Motor neuron (in vitro differentiated cells): ENCODE data around the gene SMAD3. TPM values are rescaled to one million over a fixed set of nuclear protein-coding genes. Genes with fewer than 3 reads are reported as not detected.
A peak's percentile ranks its signal among the peaks of the same experiment; 100 is the strongest.

Experiments
- ATAC-seq, 8 experiments: fragments of 200-7000 bp; cut with Tn5 transposase; replicated peaks in 6 of 8; 2 replicates each; pipeline ENCODE4 v1.8.0; 2021; ENCODE audit warnings: mild to moderate bottlenecking in 8 of 8, moderate library complexity in 8 of 8
- H3K27ac ChIP-seq, 2 donors: fragments of 250-450 bp; sonication (Bioruptor Pico); 2 replicates each; pipeline ENCODE4 v1.9.0; 2021; ENCODE audit warnings: antibody characterized with exemption in 2 of 2, mild to moderate bottlenecking in 2 of 2, moderate library complexity in 1 of 2
- H3K4me1 ChIP-seq, 2 donors: fragments of 250-450 bp; sonication (Bioruptor Pico); replicated peaks in 1 of 2; 2 replicates each; pipeline ENCODE4 v1.6.1; 2021; ENCODE audit warnings: antibody characterized with exemption in 2 of 2, mild to moderate bottlenecking in 2 of 2, moderate library complexity in 1 of 2
- H3K4me3 ChIP-seq, 5 donors: fragments of 250-450 bp; sonication (Bioruptor Pico); 2 replicates each; pipeline ENCODE4 v1.9.0; 2021; ENCODE audit warnings: antibody characterized with exemption in 5 of 5, mild to moderate bottlenecking in 5 of 5, moderate library complexity in 4 of 5
- WGBS, 10 experiments: fragments of 450-650 bp; shearing (Covaris generic); methylation state at CpG; one replicate each; pipeline ENCODE4 v1.0.0; 2022; 5-methylcytosine and 5-hydroxymethylcytosine counted together
- in situ Hi-C, 9 experiments: fragments of 400-800 bp; cut with MboI; loops; one replicate each; pipeline ENCODE4 v1.15.0; 2021; ENCODE audit warnings: low sequenced_read_pairs in 9 of 9, low pct_unique_long_range_greater_than_20kb in 2 of 9; ENCODE audit not compliant: unreplicated experiment in 9 of 9
- total RNA-seq, 8 experiments: library from RNA; unstranded; fragments of 300-600 nt; gene quantifications; 2 replicates each; pipeline versions ENCODE4 v1.2.3 to v1.2.4, GENCODE V29; 2022

SMAD3 gene
- total RNA-seq, 8 experiments from 2014 or later, result 4.4 to 57.9 (median 13.9) TPM

DNA sequence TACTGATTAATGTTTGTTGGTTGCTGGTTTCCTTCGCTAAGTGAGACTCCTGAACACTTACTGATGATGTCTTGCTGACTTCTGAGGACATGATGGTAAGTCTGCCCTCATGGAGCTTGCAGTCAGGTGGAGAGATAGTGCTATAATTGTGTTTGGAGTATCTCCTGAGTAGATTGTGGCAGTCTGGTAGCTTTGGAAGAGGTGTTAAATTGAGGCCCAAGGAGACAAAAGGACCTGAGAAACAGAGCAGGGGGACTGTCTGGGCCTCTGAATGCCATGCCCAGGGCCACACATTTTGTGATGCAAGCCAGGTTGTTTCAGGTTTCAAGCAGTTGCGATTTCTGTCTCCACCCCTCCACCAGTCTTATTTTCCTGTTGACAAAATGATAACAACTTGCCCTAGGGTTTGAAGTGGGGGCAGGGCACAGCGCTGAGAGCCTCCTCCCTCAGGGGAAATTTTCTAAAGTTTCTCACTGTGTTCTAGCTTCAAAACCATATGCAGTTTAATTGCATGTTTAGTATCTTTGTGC is 16.7 kb downstream of the SMAD3 start:
- H3K27ac ChIP-seq, result no peak overlapping the region
- WGBS, 10 experiments, result 20 to 100% (median 89%) methylated on average over 1 to 2 of the region's 3 CpGs; no CpG with 5 or more reads in 2 of the 10 experiments
- no peak overlapping the region for H3K4me3 ChIP-seq
- peaks cover 0 to 14% of the 10 kb centered on the region in 2 donors for H3K4me1 ChIP-seq
- in situ Hi-C loops, result no loop called here
- peak in 2 of 8 experiments; percentile 3 to 12 for ATAC-seq

DNA sequence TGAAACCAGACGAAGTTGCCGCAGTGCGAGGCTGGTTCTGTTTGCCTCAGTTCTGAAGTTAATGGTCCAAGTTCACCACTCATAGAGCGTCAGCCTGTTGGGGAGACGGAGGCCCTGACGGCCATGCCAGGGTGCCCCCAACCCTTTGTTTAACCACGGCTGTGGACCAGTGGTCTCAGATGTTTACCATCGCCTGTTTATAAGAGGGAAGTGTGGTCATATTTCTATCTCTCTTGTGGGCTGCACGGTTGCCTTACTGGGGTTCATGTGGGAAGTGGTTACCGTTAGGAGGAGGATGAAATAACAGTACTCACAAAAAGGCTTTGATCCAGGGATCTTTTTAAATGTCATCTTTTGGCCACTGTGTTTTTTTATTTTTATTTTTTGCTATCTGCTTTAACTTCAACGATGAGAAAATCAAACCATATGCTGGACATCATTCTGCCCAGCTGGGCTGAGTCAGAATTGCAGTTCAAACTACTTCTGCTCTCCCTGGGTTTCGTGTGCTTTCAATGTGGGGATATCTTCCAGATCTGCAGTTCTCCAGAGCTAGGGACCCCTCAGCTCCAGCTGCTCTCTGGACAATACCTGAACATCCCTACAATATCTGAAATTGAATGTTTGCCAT is 17.8 kb downstream of the SMAD3 start:
- H3K4me3 ChIP-seq, result no peak overlapping the region
- in situ Hi-C loops, result no loop called here
- WGBS, 10 experiments, result 49 to 98% (median 88%) methylated on average over 3 to 9 of the region's 12 CpGs; no CpG with 5 or more reads in 1 of the 10 experiments
- peaks cover 0 to 14% of the 10 kb centered on the region in 2 donors for H3K4me1 ChIP-seq
- ATAC-seq, result no peak
- H3K27ac ChIP-seq, result no peak overlapping the region

DNA sequence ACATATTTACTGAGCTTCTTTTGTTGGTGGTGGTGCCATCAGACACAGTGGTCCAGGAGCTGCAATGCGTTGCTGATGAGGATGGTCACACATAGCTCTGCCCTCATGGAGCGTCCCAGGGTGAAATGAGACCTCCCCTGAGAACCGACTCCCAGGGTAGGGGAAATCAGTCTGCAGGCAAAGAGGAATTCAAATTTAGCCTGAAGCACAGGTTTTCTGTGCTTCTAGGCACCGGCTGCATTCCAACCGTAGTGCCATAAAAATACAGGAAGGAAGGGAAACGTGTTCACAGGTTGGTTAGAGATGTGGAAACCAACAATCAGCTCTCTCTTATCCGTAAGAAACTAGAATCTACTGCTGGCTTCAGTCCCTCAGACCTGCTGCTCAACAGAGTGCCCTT is 19.2 kb downstream of the SMAD3 start:
- Histone ChIP-seq H3K4me3 (no peak overlapping the region), H3K27ac (no peak overlapping the region), H3K4me1 (peaks cover 0 to 14% of the 10 kb centered on the region in 2 donors)
- ATAC-seq, result no peak
- WGBS, 10 experiments, result 50 to 100% (median 95%) methylated on average over 1 to 7 of the region's 7 CpGs; no CpG with 5 or more reads in 2 of the 10 experiments
- in situ Hi-C loops, result no loop called here

- in situ Hi-C loops, result no loop called here
- 80 to 100% (median 100%) methylated on average over 1 to 2 of the region's 3 CpGs; no CpG with 5 or more reads in 2 of the 10 experiments for WGBS, 10 experiments
- no peak for ATAC-seq
- Histone ChIP-seq H3K4me1 (peaks cover 0 to 15% of the 10 kb centered on the region in 2 donors), H3K27ac (no peak overlapping the region), H3K4me3 (no peak overlapping the region)
These were observed 19.9 kb downstream of the SMAD3 start for GRCh38 chr15:67085237-67085817.

DNA sequence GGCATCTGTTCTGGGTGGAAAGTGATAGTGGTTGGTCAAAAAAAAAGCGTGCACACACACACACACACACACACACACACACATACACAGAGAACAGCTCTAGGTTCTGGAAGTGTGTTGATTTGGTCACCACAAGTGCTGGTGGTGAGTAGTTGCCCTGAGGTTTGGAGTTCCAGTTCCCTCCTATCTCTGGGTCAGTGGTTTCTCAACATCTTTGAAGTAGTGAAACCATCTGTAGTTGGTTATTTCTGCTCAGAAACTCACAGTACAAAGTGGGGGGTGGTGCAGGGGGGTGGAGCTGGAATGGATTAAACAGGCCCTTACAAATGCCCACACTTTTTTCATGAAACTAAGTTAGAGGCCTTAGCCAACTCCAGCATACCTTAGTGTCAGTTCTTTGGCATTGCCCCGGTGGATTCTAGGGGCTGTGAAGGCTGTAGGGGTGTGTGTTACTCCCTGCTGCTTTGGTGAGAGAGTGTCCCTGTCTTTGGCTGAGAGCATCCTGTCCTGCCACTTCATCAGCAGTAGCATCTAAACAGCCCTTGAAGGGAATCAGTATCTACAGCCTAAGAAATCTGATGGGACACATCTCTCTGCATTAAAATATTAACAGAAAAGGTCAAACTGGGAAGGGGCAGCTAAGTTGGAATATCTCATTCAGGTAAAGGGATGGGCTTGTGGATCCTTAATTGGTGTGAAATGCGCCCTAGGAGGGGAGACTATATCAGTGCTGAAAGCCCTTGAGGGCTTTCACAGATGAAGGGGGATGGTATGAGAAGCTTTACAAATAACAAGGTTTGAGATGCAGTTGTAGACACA is 20.6 kb downstream of the SMAD3 start:
- 63 to 100% (median 100%) methylated on average over 1 to 3 of the region's 3 CpGs; no CpG with 5 or more reads in 5 of the 10 experiments for WGBS, 10 experiments
- Histone ChIP-seq H3K27ac (no peak overlapping the region), H3K4me3 (no peak overlapping the region), H3K4me1 (peaks cover 6 to 15% of the 10 kb centered on the region in 2 donors)
- ATAC-seq, result peak in 3 of 8 experiments; percentile 25 to 55 (median 44)
- in situ Hi-C loops, result no loop called here

DNA sequence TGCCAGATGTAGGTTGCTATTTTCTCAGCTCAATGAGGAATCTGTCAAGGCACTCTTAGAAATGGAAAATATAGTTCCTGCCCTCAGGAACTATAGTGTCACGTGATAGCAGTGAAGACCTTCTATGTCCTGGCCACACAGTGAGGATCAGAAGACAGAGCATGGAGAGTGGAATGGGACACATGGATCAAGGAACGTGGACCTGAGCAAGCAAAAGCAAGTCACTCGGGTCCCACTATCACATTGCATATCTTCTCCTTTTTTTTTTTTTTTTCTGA is 21.2 kb downstream of the SMAD3 start:
- ATAC-seq, result no peak
- in situ Hi-C loops, result no loop called here

DNA sequence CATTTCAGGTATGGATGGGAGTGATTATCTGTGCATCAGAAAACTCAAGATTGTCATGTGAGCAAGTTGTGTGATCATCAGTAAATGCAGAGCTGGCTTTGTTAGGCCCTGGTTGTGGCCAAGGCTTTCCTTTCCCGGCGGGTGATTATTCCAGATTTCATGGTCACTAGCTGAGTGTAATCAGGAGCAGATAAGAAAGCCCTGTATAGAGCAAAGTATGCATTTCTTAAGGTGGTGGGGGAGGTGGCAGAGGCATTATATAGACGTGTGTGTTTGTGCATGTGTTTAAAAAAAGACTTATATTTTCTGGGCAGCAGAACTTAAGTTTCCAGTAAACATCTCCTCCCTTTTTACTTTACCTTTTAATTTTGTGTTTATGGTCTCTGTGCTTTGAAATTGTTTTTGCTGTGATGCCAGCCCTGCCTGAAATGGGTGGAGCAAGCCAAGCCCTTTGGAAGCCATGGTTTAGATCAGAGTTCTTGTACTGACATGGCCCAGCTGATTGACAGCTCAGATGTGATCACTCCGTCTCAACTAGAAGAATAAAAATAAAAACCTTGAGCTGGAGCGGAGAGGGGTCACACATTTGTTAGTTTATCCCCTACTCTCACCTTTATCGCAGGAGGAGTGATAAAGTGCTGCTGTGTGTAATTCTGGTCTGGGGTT is 22.2 kb downstream of the SMAD3 start:
- peaks cover 19 to 31% of the 10 kb centered on the region in 2 donors for H3K4me1 ChIP-seq
- in situ Hi-C loops, result no loop called here
- no peak overlapping the region for H3K4me3 ChIP-seq
- WGBS, 10 experiments, result 67 to 100% (median 78%) methylated on average over 2 to 5 of the region's 6 CpGs; no CpG with 5 or more reads in 4 of the 10 experiments
- no peak for ATAC-seq
- H3K27ac ChIP-seq, result no peak overlapping the region

More for the DNA sequence above, 21.2 kb downstream of the SMAD3 start:
- no peak overlapping the region for H3K27ac ChIP-seq
- no peak overlapping the region for H3K4me3 ChIP-seq
- WGBS, 10 experiments, result 80 to 100% (median 92%) methylated on average over 1 to 3 of the region's 3 CpGs; no CpG with 5 or more reads in 6 of the 10 experiments
- H3K4me1 ChIP-seq, result peaks cover 12 to 20% of the 10 kb centered on the region in 2 donors

DNA sequence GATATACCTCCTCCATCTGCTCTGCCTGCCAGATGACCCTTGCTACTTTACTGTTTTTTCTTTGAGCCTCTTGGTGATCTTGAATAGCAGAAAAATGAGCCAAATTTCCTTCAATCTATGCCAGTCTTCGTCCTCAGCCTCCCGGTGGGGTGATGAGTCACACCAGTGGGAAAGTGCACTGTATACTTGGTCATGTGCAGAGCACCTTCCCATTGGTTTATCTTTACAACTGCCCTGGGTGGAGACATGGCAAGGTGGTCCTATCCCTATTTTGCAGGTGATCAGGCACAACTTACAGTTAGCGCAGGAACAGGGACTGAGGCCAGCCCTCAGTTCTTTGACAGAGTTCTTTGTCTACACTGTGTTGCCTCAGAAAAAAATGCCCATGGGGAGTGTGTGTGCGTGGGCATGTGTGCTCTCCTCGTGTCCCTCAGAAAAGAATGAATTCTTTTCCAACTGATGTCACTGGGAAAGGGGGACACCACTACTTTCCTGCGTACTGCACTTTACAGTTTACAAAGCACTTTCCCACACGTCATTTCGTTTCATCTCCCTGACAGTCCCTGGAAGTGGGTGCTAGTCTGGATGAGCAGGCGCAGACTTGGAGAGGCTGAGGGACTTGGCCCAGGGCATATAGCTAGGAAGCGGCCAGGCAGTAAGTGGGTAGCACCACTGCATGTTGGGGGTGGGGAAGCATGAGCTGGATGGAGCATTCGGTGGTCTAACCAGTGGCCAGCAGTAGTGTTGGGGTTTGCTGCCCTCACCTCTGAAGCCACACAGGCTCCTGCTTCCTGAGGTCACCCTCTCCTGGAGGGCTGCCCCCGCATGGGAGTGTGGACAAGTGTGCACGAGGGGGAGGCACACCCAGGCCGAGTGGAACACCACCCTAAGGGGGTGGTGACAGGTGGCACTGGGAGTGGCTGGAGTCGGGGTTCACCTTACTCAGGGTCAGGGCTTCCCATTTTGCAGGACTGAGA is 24.1 kb downstream of the SMAD3 start:
- no peak overlapping the region for H3K27ac ChIP-seq
- H3K4me1 ChIP-seq, result peaks cover 19 to 31% of the 10 kb centered on the region in 2 donors
- WGBS, 10 experiments, result 78 to 100% (median 85%) methylated on average over 2 to 11 of the region's 15 CpGs; no CpG with 5 or more reads in 2 of the 10 experiments
- ATAC-seq, result peak in 4 of 8 experiments; percentile 16 to 57 (median 42)
- no peak overlapping the region for H3K4me3 ChIP-seq
- in situ Hi-C loops, result no loop called here

DNA sequence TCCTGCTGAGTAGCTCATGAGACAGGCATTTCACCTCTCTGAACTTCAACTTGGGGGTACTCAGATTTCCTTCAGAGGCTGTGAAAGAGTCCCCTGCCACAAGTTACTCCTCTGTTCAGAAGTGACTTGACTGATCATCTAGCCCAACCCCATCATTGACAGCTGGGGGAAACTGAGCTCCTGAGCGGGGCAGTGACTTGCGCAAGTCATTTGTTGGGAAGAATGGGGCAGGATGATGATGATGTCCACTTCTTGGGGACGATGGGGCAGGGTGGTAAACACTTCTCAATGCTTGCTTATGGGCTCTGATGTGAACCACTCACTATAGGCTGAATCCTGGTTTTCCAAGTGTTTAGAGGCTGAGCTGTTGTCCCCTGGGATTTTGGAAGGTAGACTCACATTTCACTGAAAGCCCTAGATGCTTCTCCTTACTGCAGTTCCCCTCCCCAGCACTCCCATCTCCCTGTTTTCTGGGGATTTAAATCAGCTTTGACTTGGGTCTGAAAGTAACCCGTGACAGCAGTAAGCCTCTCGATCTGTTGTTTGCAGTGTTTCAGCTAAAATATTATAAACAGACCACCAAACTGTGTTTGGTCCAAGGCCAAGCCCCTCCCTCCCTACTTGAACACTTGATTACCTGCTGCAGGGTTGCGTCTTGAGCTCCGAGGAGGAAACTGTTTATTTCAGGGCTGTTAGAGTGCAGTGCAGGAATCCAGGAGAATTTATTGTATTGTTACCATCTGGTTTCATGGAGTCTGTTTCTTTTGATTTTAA is 25.1 kb downstream of the SMAD3 start:
- in situ Hi-C loops, result no loop called here
- Histone ChIP-seq H3K4me1 (peaks cover 19 to 31% of the 10 kb centered on the region in 2 donors), H3K27ac (no peak overlapping the region), H3K4me3 (no peak overlapping the region)
- ATAC-seq, result no peak
- WGBS, 10 experiments, result 33 to 100% (median 82%) methylated on average over 1 to 5 of the region's 7 CpGs; no CpG with 5 or more reads in 2 of the 10 experiments

DNA sequence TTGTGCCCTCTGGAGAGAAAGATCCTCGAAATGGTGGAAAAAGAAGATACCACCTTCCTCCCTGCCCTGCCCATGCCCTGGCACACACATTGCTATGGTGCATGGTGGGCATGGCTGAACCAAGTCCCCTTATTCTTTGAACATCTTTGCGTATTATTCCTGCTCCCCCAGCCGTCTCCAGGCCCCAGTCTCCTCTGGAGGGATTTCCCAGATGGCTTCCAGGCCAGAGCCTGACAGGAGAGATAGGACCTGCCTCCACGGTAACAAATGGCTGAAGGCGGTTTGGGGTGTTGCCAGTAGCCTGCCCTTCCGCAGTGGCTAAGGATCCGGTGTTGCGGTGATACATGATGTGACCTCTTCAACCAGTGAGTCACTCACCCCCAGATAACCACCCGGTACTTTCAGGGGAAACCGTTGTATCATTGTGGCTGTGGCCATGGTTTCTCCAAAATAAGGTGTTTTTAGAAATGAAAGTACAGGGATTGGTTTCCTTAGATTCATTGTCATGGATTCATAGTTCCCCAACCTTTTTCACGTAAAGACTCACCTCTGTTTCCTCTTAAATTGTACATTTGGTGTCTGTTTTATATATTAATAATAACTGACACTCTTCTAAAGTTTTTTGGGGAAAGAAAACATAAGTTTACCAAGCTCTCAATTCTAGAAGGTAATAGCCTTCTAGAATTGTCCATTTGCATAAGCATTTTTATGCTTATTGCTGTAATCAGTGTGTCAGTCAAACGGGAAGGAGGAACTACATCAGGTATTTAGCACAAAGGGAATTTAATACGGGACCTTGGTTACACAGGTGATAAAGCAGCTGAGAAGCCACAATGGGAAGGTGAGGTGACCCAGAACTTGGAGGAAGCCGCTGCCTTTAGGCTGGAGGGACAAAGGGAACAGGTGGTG is 25.9 kb downstream of the SMAD3 start:
- H3K4me3 ChIP-seq, result no peak overlapping the region
- peaks cover 19 to 26% of the 10 kb centered on the region in 2 donors for H3K4me1 ChIP-seq
- ATAC-seq, result peak; percentile 44 to 79 (median 64)
- H3K27ac ChIP-seq, result no peak overlapping the region
- 0 to 74% (median 49%) methylated on average over 1 to 13 of the region's 14 CpGs; no CpG with 5 or more reads in 1 of the 10 experiments for WGBS, 10 experiments
- in situ Hi-C loops, result no loop called here
